Mesenchymal stem cell (in vitro differentiated cells and primary cell): Measurements from ENCODE around the gene SPDYE4.

Source experiments
- DNase-seq: peaks from one replicate; pipeline ENCODE4 v3.0.0-alpha.2; 2013
- H2AFZ ChIP-seq: one replicate; pipeline ENCODE4 v1.6.1; 2013; ENCODE audit warnings: low read depth, mild to moderate bottlenecking, control low read depth, inconsistent platforms, low read length, moderate library complexity
- H2AK5ac ChIP-seq: 2 replicates; pipeline ENCODE4 v1.6.1; 2013; ENCODE audit warnings: low read length, moderate library complexity, mild to moderate bottlenecking, inconsistent platforms; ENCODE audit not compliant: severe bottlenecking
- H2BK120ac ChIP-seq: one replicate; pipeline ENCODE4 v1.6.1; 2013; ENCODE audit warnings: low read depth, mild to moderate bottlenecking, inconsistent platforms, low read length, moderate library complexity
- H2BK12ac ChIP-seq, 2 experiments: one replicate each; pipeline ENCODE4 v1.6.1; 2013; ENCODE audit warnings: inconsistent platforms in 2 of 2, low read length in 2 of 2, mild to moderate bottlenecking in 2 of 2, moderate library complexity in 2 of 2, control low read depth in 1 of 2
- H2BK15ac ChIP-seq: one replicate; pipeline ENCODE4 v1.6.1; 2013; ENCODE audit warnings: mild to moderate bottlenecking, low read depth, inconsistent platforms; ENCODE audit not compliant: poor library complexity, severe bottlenecking
- H2BK5ac ChIP-seq: 2 replicates; pipeline ENCODE4 v1.6.1; 2013; ENCODE audit warnings: low read depth, mild to moderate bottlenecking, low read length, control low read depth, inconsistent platforms; ENCODE audit not compliant: poor library complexity, severe bottlenecking
- H3K14ac ChIP-seq, 2 experiments: one replicate each; pipeline ENCODE4 v1.6.1; 2013; ENCODE audit warnings: inconsistent platforms in 2 of 2, low read length in 2 of 2, control low read depth in 1 of 2, mild to moderate bottlenecking in 1 of 2, moderate library complexity in 1 of 2
- H3K18ac ChIP-seq, 2 experiments: one replicate each; pipeline ENCODE4 v1.6.1; 2013; ENCODE audit warnings: inconsistent platforms in 2 of 2, low read length in 2 of 2, control low read depth in 1 of 2, low read depth in 1 of 2, mild to moderate bottlenecking in 1 of 2
- H3K23ac ChIP-seq, 2 experiments: one replicate each; pipeline ENCODE4 v1.6.1; 2013; ENCODE audit warnings: inconsistent platforms in 2 of 2, low read length in 2 of 2, mild to moderate bottlenecking in 2 of 2, moderate library complexity in 2 of 2, control low read depth in 1 of 2
- H3K27ac ChIP-seq: 2 replicates; pipeline ENCODE4 v1.5.1; 2013; ENCODE audit warnings: mild to moderate bottlenecking, moderate library complexity, low read length, control low read depth, inconsistent platforms; ENCODE audit not compliant: poor library complexity, severe bottlenecking
- H3K27me3 ChIP-seq, 2 experiments: 2 replicates each; pipeline versions ENCODE4 v1.6.1 to v1.7.0; 2013; ENCODE audit warnings: low read length in 2 of 2, mild to moderate bottlenecking in 2 of 2, moderate library complexity in 2 of 2, control low read depth in 1 of 2, inconsistent platforms in 1 of 2; ENCODE audit not compliant: control insufficient read depth in 1 of 2, insufficient read depth in 1 of 2
- H3K36me3 ChIP-seq, 2 experiments: 2 replicates each; pipeline versions ENCODE4 v1.6.1 to v1.7.0; 2013; ENCODE audit warnings: low read length in 2 of 2, control low read depth in 1 of 2, inconsistent platforms in 1 of 2, low read depth in 1 of 2, mild to moderate bottlenecking in 1 of 2; ENCODE audit not compliant: insufficient read depth in 2 of 2, control insufficient read depth in 1 of 2
- H3K4ac ChIP-seq, 2 experiments: one replicate each; pipeline ENCODE4 v1.6.1; 2013; ENCODE audit warnings: inconsistent platforms in 2 of 2, low read length in 2 of 2, mild to moderate bottlenecking in 2 of 2, moderate library complexity in 2 of 2, control low read depth in 1 of 2, low read depth in 1 of 2
- H3K4me1 ChIP-seq: 2 replicates; pipeline ENCODE4 v1.6.1; 2013; ENCODE audit warnings: low read depth, low read length, control low read depth; ENCODE audit not compliant: control insufficient read depth, insufficient read depth
- H3K4me2 ChIP-seq: 2 replicates; pipeline ENCODE4 v1.6.1; 2013; ENCODE audit warnings: low read length, mild to moderate bottlenecking, inconsistent platforms; ENCODE audit not compliant: poor library complexity, severe bottlenecking
- H3K4me3 ChIP-seq, 2 experiments: 2 replicates each; pipeline versions ENCODE4 v1.5.1 to v1.7.0; 2013; ENCODE audit warnings: low read length in 2 of 2, mild to moderate bottlenecking in 2 of 2, control low read depth in 1 of 2, low read depth in 1 of 2; ENCODE audit not compliant: insufficient read depth in 1 of 2
- H3K79me1 ChIP-seq: replicated peaks from 2 replicates; pipeline ENCODE4 v1.6.1; 2013; ENCODE audit warnings: mild to moderate bottlenecking, control low read depth, low read length, inconsistent platforms; ENCODE audit not compliant: poor library complexity, severe bottlenecking
- H3K9ac ChIP-seq: 2 replicates; pipeline ENCODE4 v1.7.0; 2013; ENCODE audit warnings: mild to moderate bottlenecking, low read length, moderate library complexity
- H3K9me3 ChIP-seq: 2 replicates; pipeline ENCODE4 v1.7.0; 2013; ENCODE audit warnings: mild to moderate bottlenecking, low read length; ENCODE audit not compliant: control insufficient read depth
- H4K8ac ChIP-seq: one replicate; pipeline ENCODE4 v1.6.1; 2013; ENCODE audit warnings: inconsistent platforms, mild to moderate bottlenecking, low read length, moderate library complexity
- H4K91ac ChIP-seq: one replicate; pipeline ENCODE4 v1.6.1; 2013; ENCODE audit warnings: mild to moderate bottlenecking, low read length, inconsistent platforms
- WGBS: methylation state at CpG from one replicate; pipeline ENCODE4 v1.1.7; 2013; ENCODE audit warnings: mixed read lengths; 5-methylcytosine and 5-hydroxymethylcytosine counted together

SPDYE4 gene

GRCh38 chr17:8707332-8708024, 50.9 kb downstream of the SPDYE4 start:
- Histone ChIP-seq H2BK15ac (no peak overlapping the region), H3K36me3 (no peaks in the 10 kb centered on the region), H3K4me1 (peaks cover 5% of the 10 kb centered on the region), H3K4ac (no peak overlapping the region), H2BK120ac (no peak overlapping the region), H3K4me2 (no peak overlapping the region), H4K91ac (no peak overlapping the region), H2BK12ac (peak overlapping the region in 1 of 2 experiments; percentile 63), H3K23ac (no peak overlapping the region), H3K27me3 (peaks cover 6 to 37% of the 10 kb centered on the region in 2 experiments), H3K9ac (no peak overlapping the region), H3K9me3 (no peaks in the 10 kb centered on the region), H3K27ac (no peak overlapping the region), H2AFZ (no peak overlapping the region), H4K8ac (no peak overlapping the region), H3K14ac (no peak overlapping the region), H3K18ac (peak overlapping the region in 1 of 2 experiments; percentile 55), H2AK5ac (no peak overlapping the region), H3K79me1 (no peaks in the 10 kb centered on the region), H3K4me3 (no peak overlapping the region), H2BK5ac (no peak overlapping the region)
- 34% methylated on average over 11 of the region's 11 CpGs for whole genome bisulfite sequencing
- peak; percentile 61 for DNase-seq

- WGBS: 93% methylated on average over 3 of the region's 5 CpGs
- peaks cover 5% of the 10 kb centered on the region for H3K4me1 ChIP-seq
These were observed 51.9 kb downstream of the SPDYE4 start for GRCh38 chr17:8706431-8706830.

GRCh38 chr17:8705427-8705826, 52.9 kb downstream of the SPDYE4 start:
- Histone ChIP-seq H3K4ac (no peak overlapping the region), H2AK5ac (no peak overlapping the region), H3K27ac (no peak overlapping the region), H2BK12ac (no peak overlapping the region), H2BK15ac (no peak overlapping the region), H3K4me1 (peaks cover 5% of the 10 kb centered on the region), H2BK120ac (no peak overlapping the region), H3K23ac (no peak overlapping the region), H3K9me3 (no peaks in the 10 kb centered on the region), H3K18ac (no peak overlapping the region), H4K91ac (no peak overlapping the region), H3K9ac (no peak overlapping the region), H2BK5ac (no peak overlapping the region), H3K79me1 (no peaks in the 10 kb centered on the region), H3K14ac (no peak overlapping the region), H3K36me3 (no peaks in the 10 kb centered on the region), H3K4me2 (no peak overlapping the region), H3K4me3 (no peak overlapping the region), H3K27me3 (peaks cover 12 to 51% of the 10 kb centered on the region in 2 experiments), H2AFZ (no peak overlapping the region), H4K8ac (no peak overlapping the region)
- no peak for DNase-seq
- 83% methylated on average over 3 of the region's 5 CpGs for WGBS

More at GRCh38 chr17:8706431-8706830, 51.9 kb downstream of the SPDYE4 start:
- H3K9me3 ChIP-seq: no peaks in the 10 kb centered on the region
- H3K9ac ChIP-seq: no peak overlapping the region
- no peak overlapping the region for H3K4me3 ChIP-seq
- H3K27ac ChIP-seq: no peak overlapping the region
- H3K4me2 ChIP-seq: no peak overlapping the region
- H2AFZ ChIP-seq: no peak overlapping the region
- no peak overlapping the region for H2BK120ac ChIP-seq
- H3K23ac ChIP-seq: no peak overlapping the region
- H2BK12ac ChIP-seq: no peak overlapping the region
- no peak overlapping the region for H3K18ac ChIP-seq
- H3K27me3 ChIP-seq: peaks cover 7 to 41% of the 10 kb centered on the region in 2 experiments
- no peak overlapping the region for H4K8ac ChIP-seq
- no peak overlapping the region for H2AK5ac ChIP-seq
- H2BK15ac ChIP-seq: no peak overlapping the region
- H3K79me1 ChIP-seq: no peaks in the 10 kb centered on the region
- H4K91ac ChIP-seq: no peak overlapping the region
- no peak for DNase-seq
- no peak overlapping the region for H3K4ac ChIP-seq
- no peak overlapping the region for H3K14ac ChIP-seq
- H3K36me3 ChIP-seq: no peaks in the 10 kb centered on the region
- no peak overlapping the region for H2BK5ac ChIP-seq

DNA sequence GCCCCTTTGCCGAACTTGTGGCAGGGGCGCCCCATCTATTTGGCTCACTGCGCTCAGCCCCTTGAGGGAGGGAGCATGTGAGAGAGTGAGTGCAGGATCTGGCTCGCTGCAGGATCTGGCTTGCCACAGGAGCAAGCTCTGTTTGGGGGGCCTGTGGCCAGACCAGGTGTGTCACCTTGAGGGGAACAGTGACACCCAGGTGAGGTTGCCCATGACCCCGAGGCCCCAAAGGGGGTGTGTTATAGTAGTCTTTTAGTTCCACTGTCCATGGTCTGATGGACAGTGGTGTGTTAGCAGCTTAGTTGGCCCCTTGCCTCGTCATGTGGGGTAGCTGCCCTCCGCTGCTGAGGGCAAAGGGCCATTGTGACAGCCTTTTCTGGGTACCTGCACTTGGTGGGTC, 55.3 kb downstream of the SPDYE4 start:
- Histone ChIP-seq H3K4me1 (peaks cover 14% of the 10 kb centered on the region), H2AK5ac (no peak overlapping the region), H4K8ac (no peak overlapping the region), H3K79me1 (no peaks in the 10 kb centered on the region), H3K4ac (no peak overlapping the region), H3K23ac (no peak overlapping the region), H3K4me2 (no peak overlapping the region), H2AFZ (no peak overlapping the region), H3K9ac (no peak overlapping the region), H3K27me3 (peaks cover 12 to 59% of the 10 kb centered on the region in 2 experiments), H3K36me3 (no peaks in the 10 kb centered on the region), H2BK15ac (no peak overlapping the region), H3K9me3 (no peaks in the 10 kb centered on the region), H4K91ac (no peak overlapping the region), H3K4me3 (no peak overlapping the region), H2BK120ac (no peak overlapping the region), H3K27ac (no peak overlapping the region), H3K18ac (no peak overlapping the region), H2BK5ac (no peak overlapping the region), H3K14ac (no peak overlapping the region), H2BK12ac (no peak overlapping the region)
- no peak for DNase-seq
- 87% methylated on average over 7 of the region's 7 CpGs for WGBS
